HepG2 (cell line): Measurements from ENCODE around the gene DRG1. TPM values are rescaled to one million over a fixed set of nuclear protein-coding genes. Genes with fewer than 3 reads are reported as not detected.

Source experiments
- ATAC-seq: fragments of 200-7000 bp; cut with Tn5 transposase; 3 replicates; pipeline ENCODE4 v1.9.1; 2020; ENCODE audit warnings: mild to moderate bottlenecking, moderate library complexity
- BruUV-seq: library from RNA; stranded (reverse); fragments of 400-500 nt; replicated peaks from 2 replicates; lab custom pipeline; 2021; lab: Mats Ljungman, UMichigan
- CTCF ChIA-PET: fragments of 300-600 bp; formaldehyde crosslinking; extraction: SDS; loops from one replicate; lab custom pipeline; 2021; ENCODE audit warnings: low total read pairs, inconsistent platforms, low intra/inter-chr PET ratio; lab: Yijun Ruan, JAX
- POLR2A ChIA-PET: fragments of 350-600 bp; sonication (Branson Sonifier 250); formaldehyde crosslinking; loops from one replicate; lab custom pipeline; 2020; ENCODE audit warnings: antibody characterized with exemption, inconsistent platforms; lab: Yijun Ruan, JAX
- DNase-seq: peaks from one replicate; pipeline ENCODE4 v3.0.0-alpha.2; 2015; ENCODE audit warnings: low spot score
- FAIRE-seq: peaks from 3 replicates; lab custom pipeline; 2011; peaks lifted over from hg19 to GRCh38; lab: Jason Lieb, UNC
- H2AFZ ChIP-seq: one replicate; pipeline ENCODE4 v1.6.1; 2011; ENCODE audit warnings: low read length, inconsistent platforms
- H3K27ac ChIP-seq: fragments of 300-600 bp; 3 replicates; pipeline ENCODE4 v1.8.0; 2011; ENCODE audit warnings: mixed run types, mild to moderate bottlenecking, mixed read lengths, low read length, inconsistent platforms; ENCODE audit not compliant: insufficient read depth; ENCODE audit errors: extremely low read length
- H3K27me3 ChIP-seq, 2 experiments: fragments of 200-600 bp in 1 of 2; 2 replicates in 1 of 2; 3 replicates in 1 of 2; pipeline versions ENCODE4 v1.6.0 to v1.8.0; 2011; ENCODE audit warnings: low read length in 2 of 2, mild to moderate bottlenecking in 2 of 2, moderate library complexity in 2 of 2, inconsistent platforms in 1 of 2; ENCODE audit not compliant: insufficient read depth in 2 of 2, control insufficient read depth in 1 of 2
- H3K36me3 ChIP-seq, 2 experiments: fragments of 200-600 bp in 1 of 2; replicated peaks in 1 of 2; 2 replicates in 1 of 2; 3 replicates in 1 of 2; pipeline versions ENCODE4 v1.5.1 to v1.8.0; 2011; ENCODE audit warnings: low read length in 2 of 2, inconsistent platforms in 1 of 2; ENCODE audit not compliant: insufficient read depth in 2 of 2, control insufficient read depth in 1 of 2
- H3K4me1 ChIP-seq: 2 replicates; pipeline ENCODE4 v1.5.1; 2012; ENCODE audit warnings: low read length, inconsistent platforms; ENCODE audit not compliant: insufficient read depth
- H3K4me2 ChIP-seq: 2 replicates; pipeline ENCODE4 v1.6.0; 2011; ENCODE audit warnings: low read depth, low read length, inconsistent platforms
- H3K4me3 ChIP-seq, 3 experiments: fragments of 200-600 bp in 1 of 3; sonication (generic), shearing (Covaris generic) in 1 of 3; replicated peaks in 1 of 3; 2 replicates each; pipeline ENCODE4 v1.5.1; 2011 to 2016; ENCODE audit warnings: low read length in 3 of 3, inconsistent platforms in 2 of 3, low read depth in 2 of 3, mild to moderate bottlenecking in 2 of 3, control low read depth in 1 of 3, mixed read lengths in 1 of 3; ENCODE audit not compliant: insufficient read depth in 1 of 3
- H3K79me2 ChIP-seq: one replicate; pipeline ENCODE4 v1.6.1; 2011; ENCODE audit warnings: low read length, inconsistent platforms; ENCODE audit not compliant: insufficient read depth
- H3K9ac ChIP-seq: 2 replicates; pipeline ENCODE4 v1.6.0; 2011; ENCODE audit warnings: mild to moderate bottlenecking, low read depth, low read length, inconsistent platforms; ENCODE audit not compliant: insufficient read depth
- H3K9me3 ChIP-seq: 2 replicates; pipeline ENCODE4 v1.5.1; 2012; ENCODE audit warnings: mild to moderate bottlenecking, low read length
- H4K20me1 ChIP-seq: 2 replicates; pipeline ENCODE4 v1.6.0; 2011; ENCODE audit warnings: inconsistent platforms, mild to moderate bottlenecking, low read length, moderate library complexity; ENCODE audit not compliant: insufficient read depth
- AGO2 ChIP-seq: fragments of 200-400 bp; formaldehyde crosslinking; optimal IDR thresholded peaks from 2 replicates; pipeline ENCODE3; 2017; ENCODE audit warnings: mild to moderate bottlenecking, low read depth, low read length, moderate library complexity
- ETV5 ChIP-seq: IDR thresholded peaks from 2 replicates; pipeline ENCODE4 v1.6.1; 2018; ENCODE audit warnings: missing biosample characterization, missing genetic modification reagents, inconsistent platforms, borderline replicate concordance
- HDAC2 ChIP-seq: sonication (generic); formaldehyde crosslinking; IDR thresholded peaks from 2 replicates; pipeline ENCODE4 v1.4.0; 2020; ENCODE audit warnings: missing genetic modification reagents
- MBD4 ChIP-seq: IDR thresholded peaks from 2 replicates; pipeline ENCODE4 v1.6.1; 2012; ENCODE audit warnings: low read length, inconsistent platforms, borderline replicate concordance
- RBM22 ChIP-seq: fragments of 200-400 bp; formaldehyde crosslinking; optimal IDR thresholded peaks from 2 replicates; pipeline ENCODE3; 2017; ENCODE audit warnings: mild to moderate bottlenecking, low read length, moderate library complexity
- SNRNP70 ChIP-seq: fragments of 200-400 bp; formaldehyde crosslinking; IDR thresholded peaks from 2 replicates; pipeline ENCODE4 v1.6.1; 2017; ENCODE audit warnings: mild to moderate bottlenecking, low read depth, low read length, moderate library complexity
- SRSF9 ChIP-seq: fragments of 200-400 bp; formaldehyde crosslinking; IDR thresholded peaks from 2 replicates; pipeline ENCODE4 v1.6.1; 2018; ENCODE audit warnings: borderline replicate concordance, mild to moderate bottlenecking, low read depth, low read length; ENCODE audit not compliant: insufficient read depth, poor library complexity, severe bottlenecking
- ZC3H13 ChIP-seq: sonication (generic); formaldehyde crosslinking; IDR thresholded peaks from 2 replicates; pipeline ENCODE4 v1.8.1; 2023; ENCODE audit warnings: mild to moderate bottlenecking, missing genetic modification reagents, moderate library complexity
- ZNF30 ChIP-seq: sonication (generic); formaldehyde crosslinking; IDR thresholded peaks from 2 replicates; pipeline ENCODE4 v1.5.0; 2020; ENCODE audit warnings: mild to moderate bottlenecking, missing genetic modification reagents
- WGBS: methylation state at CpG from one replicate; pipeline ENCODE4 v1.1.6; 2017; ENCODE audit warnings: low lambda C conversion rate; 5-methylcytosine and 5-hydroxymethylcytosine counted together
- in situ Hi-C: cut with HindIII; loops from 2 replicates; pipeline ENCODE4 v1.10.0; 2017; ENCODE audit warnings: low pct_unique_long_range_greater_than_20kb; ENCODE audit not compliant: extremely low pct_ligation_motif_present
- intact Hi-C: fragments of 100-400 bp; cut with micrococcal nuclease; formaldehyde crosslinking; loops from one replicate; pipeline ENCODE4 v1.10.0; 2022; ENCODE audit not compliant: unreplicated experiment
- polyA plus RNA-seq, 8 experiments: library from polyadenylated mRNA; depleted of rRNA in 3 of 8; stranded (reverse) in 7 of 8; unstranded in 1 of 8; fragments of >200 nt; fragmentation: Illumina TruSeq in 4 of 8; extraction: Trizol in 4 of 8; gene quantifications; 2 replicates each; pipeline versions ENCODE4 v1.2.1 to v1.2.3, GENCODE V29; 2011 to 2016; ENCODE audit warnings: low read depth in 4 of 8, missing spikeins in 1 of 8, mixed read lengths in 1 of 8; ENCODE audit not compliant: insufficient read depth in 1 of 8
- total RNA-seq, 5 experiments: library from RNA; depleted of rRNA; stranded (reverse); fragments of >200 nt; fragmentation: Illumina TruSeq; extraction: Trizol; gene quantifications; 2 replicates each; pipeline ENCODE4 v1.2.3, GENCODE V29; 2016; ENCODE audit warnings: low read depth in 1 of 5

The DRG1 gene
- total and polyA plus RNA-seq, 2 of the 13 experiments (the other 11 are each of a cell fraction or from before 2014, with no cell fraction given), result 59.0 to 94.8 TPM

DNA sequence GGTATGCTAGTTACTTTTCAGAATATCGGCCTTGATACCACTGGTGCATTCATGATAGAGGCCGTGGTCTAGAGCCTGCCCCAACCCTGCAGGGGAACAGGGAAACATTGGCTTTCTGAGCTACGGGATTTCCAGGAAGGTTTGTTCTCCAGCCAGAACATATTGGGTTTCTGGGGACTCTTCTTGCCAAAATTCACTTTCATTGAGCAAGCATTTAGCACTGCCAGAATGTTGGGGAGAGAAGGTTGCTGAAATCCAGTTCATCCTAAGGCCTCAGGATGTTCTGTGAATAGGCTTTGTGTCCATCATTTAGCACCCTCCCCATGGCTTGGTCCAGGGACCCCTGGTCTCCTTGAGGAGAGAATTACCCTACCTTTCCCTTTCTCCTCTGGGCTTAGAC is 36.7 kb downstream of the DRG1 start:
- no peak overlapping the region for H3K4me3 ChIP-seq
- in situ Hi-C loops (no loop called here), intact Hi-C loops (no loop called here)
- DNase-seq, result no peak
- H3K4me1 ChIP-seq, result peaks cover 15% of the 10 kb centered on the region
- H3K9ac ChIP-seq, result no peak overlapping the region
- TF ChIP-seq RBM22 (peak; percentile 70), SNRNP70 (no peak)
- no peak for FAIRE-seq
- H3K27ac ChIP-seq, result no peak overlapping the region
- H2AFZ ChIP-seq, result no peak overlapping the region
- 0 out of 2 replicates have a peak, but pooled peaks cover 4% of the 10 kb centered on the region for H4K20me1 ChIP-seq
- BruUV-seq, result no TSS peak
- peaks cover 2% of the 10 kb centered on the region for H3K79me2 ChIP-seq
- no peaks in the 10 kb centered on the region for H3K27me3 ChIP-seq
- H3K36me3 ChIP-seq, result peaks cover 34 to 85% of the 10 kb centered on the region in 2 experiments
- H3K9me3 ChIP-seq, result no peaks in the 10 kb centered on the region
- POLR2A ChIA-PET, result interaction anchor here (1.2 kb wide), 1 partner anchor 90 kb away, joined by 3 read pairs; no protein-coding TSS in a partner anchor
- WGBS, result 89% methylated on average over 3 of the region's 3 CpGs
- CTCF ChIA-PET, result no interaction called here
- no peak for ATAC-seq
- H3K4me2 ChIP-seq, result no peak overlapping the region

DNA sequence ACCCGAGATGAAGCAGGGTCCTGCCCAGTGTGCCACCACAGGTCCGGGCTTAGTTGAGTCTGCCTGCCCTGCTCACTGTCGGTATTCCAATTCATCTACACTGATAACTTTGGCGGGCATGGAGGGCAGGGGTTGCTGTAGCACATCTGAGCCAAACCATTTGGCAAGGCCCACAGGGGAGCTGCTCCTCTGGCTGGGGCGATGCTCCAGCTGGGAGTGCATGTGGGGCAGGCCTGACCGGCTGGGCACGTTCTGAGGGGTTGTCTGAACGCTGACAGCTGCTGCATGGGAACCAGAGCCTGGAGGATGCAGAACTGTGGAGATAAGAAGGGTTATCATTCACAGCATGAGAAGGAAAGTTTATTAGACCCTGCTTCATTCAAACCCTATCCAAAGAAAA is 40.4 kb downstream of the DRG1 start:
- DNase-seq (no peak), FAIRE-seq (no peak), ATAC-seq (no peak)
- TF ChIP-seq HDAC2 (CRISPR knock-in tag) (no peak), AGO2 (peak; percentile 65), ETV5 (no peak), ZC3H13 (CRISPR knock-in tag) (no peak), RBM22 (peak; percentile 15), ZNF30 (CRISPR knock-in tag) (no peak), SRSF9 (no peak), MBD4 (no peak)
- BruUV-seq, result no TSS peak
- no peaks in the 10 kb centered on the region for H4K20me1 ChIP-seq
- H2AFZ ChIP-seq, result no peak overlapping the region
- intact Hi-C loops, result no loop called here
- H3K36me3 ChIP-seq, result peaks cover 35 to 86% of the 10 kb centered on the region in 2 experiments
- POLR2A ChIA-PET, result no interaction called here
- CTCF ChIA-PET, result no interaction called here
- in situ Hi-C loops, result no loop called here
- no peaks in the 10 kb centered on the region for H3K79me2 ChIP-seq
- H3K9ac ChIP-seq, result no peak overlapping the region
- no peak overlapping the region for H3K4me3 ChIP-seq
- no peak overlapping the region for H3K27ac ChIP-seq
- no peak overlapping the region for H3K4me2 ChIP-seq
- H3K4me1 ChIP-seq, result no peaks in the 10 kb centered on the region
- no peaks in the 10 kb centered on the region for H3K27me3 ChIP-seq
- WGBS, result 100% methylated on average over 2 of the region's 8 CpGs
- no peaks in the 10 kb centered on the region for H3K9me3 ChIP-seq
